Subcutaneous adipose tissue (tissue), 4 donors: ENCODE data around the gene RASL10A. TPM values are rescaled to one million over a fixed set of nuclear protein-coding genes. Genes with fewer than 3 reads are reported as not detected.

ENCODE experiments used
- CTCF ChIP-seq: fragments of 450-650 bp; IDR thresholded peaks from one replicate; pipeline ENCODE4 v1.5.1; 2016; ENCODE audit warnings: low read depth, mild to moderate bottlenecking, control low read depth, antibody characterized with exemption, moderate library complexity
- total RNA-seq, 4 donors: library from RNA; depleted of rRNA; stranded (reverse); fragments of >200 nt; gene quantifications; one replicate each; pipeline ENCODE4 v1.1.0, GENCODE V29; 2016

RASL10A gene
- total RNA-seq, 4 donors from 2014 or later, result 0.38 to 2.2 (median 1.1) TPM

DNA sequence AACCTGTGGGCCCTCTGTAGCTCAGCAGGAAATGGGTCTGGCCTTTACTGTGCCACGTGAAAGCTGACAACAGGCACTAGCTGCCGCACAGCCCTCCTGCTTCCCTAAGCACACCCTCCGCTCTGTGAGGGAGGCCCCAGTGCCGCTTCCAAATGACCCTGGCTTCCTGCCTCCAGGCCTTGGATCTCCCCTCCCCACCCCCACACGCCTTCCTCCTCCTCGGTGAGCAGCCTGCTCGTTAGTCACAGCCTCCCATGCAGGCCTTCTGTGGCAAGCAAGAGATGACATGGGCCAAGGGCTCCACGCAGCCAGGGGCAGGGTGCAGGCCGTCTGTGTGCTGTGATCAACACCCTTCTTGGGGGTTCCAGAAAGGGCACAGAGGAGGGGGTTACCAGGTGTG is 15.3 kb upstream of the RASL10A start:
- TF ChIP-seq CTCF, result no peak

GRCh38 chr22:29330291-29330690 is 14.8 kb upstream of the RASL10A start:
- TF ChIP-seq CTCF, result no peak

DNA sequence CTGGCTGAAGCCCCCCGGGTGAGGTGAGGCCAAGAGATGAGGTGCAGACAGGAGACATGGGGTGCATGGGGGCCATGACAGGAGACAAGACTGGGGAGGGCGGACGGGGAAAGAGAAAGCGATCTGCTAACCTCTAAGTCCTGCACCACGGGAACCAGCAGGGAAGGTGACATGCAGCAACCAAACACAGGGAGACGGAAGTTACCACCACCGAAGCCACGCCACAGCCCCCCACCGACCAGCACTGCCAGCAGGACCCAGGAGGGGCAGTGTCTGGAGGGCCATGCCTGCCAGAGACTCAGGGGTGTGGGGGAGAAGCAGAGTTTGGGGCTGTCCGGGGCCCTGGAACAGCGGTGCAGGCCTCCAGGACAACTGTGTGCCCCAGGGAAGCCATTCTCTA is 14.1 kb upstream of the RASL10A start:
- no peak for TF ChIP-seq CTCF

DNA sequence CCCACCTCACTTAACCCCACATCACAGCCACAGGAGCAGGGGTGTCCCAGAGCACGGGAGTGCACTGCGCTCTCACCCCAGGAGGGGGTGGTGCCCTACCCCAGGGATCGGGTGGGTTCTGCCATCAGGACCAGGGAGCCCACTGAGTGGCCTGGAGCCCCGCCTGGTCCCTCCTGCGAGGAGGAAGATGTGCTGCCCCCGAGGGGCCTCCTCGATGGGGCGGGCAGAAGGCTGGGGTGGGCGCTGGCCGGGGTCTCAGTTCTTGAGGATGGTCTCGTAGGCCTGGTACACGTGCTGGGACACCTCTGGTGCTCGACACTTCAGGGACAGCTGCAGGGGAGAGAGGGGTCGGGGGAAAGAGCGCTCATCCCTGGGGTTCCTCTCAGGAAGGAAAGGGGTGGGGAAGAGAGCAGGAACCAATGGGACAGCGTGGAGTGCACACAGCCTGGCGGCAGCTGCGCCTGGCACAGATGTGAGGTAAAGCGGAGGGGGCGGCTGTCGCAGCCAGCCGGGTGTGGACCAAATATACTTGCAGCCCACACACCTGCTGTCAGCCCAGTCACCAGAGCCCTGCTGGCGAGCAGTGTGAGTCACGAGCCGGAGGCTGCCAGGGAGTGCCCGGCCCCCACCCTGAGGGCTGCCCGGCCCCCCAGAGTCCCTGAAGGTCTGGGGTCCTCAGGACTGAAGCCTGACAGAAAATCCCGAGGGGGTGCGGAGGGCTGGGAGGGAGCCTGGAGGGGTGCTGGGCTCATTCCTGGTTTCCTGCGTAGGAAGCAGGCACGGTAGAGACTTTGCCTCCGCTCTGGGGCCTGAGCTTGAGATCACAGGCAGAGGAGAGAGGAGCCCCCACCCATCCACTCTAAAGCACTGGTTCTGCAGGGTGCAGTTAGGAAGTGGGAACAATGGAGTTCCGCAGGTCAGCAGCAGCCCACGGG is 13.3 kb upstream of the RASL10A start:
- no peak for TF ChIP-seq CTCF

DNA sequence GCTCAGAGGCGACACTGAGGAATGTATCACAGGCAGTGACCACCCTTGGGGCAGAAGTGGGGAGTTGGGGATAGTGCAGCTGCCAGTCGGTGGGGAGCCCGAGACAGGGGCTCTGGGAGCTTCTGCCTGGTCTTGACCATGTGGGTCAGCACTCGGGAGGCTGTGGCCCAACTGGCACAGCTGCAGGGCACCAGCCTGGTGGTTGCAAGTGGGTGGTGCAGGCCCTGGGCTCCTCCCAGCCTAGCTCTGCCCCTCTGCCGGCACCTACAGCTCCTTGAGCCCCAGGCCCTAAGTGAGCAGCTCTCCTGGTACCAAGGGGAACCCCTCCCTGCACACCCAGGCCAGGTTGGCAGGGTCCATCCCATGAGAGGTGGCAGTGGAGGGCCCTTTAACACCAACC is 12.6 kb upstream of the RASL10A start:
- TF ChIP-seq CTCF, result no peak

DNA sequence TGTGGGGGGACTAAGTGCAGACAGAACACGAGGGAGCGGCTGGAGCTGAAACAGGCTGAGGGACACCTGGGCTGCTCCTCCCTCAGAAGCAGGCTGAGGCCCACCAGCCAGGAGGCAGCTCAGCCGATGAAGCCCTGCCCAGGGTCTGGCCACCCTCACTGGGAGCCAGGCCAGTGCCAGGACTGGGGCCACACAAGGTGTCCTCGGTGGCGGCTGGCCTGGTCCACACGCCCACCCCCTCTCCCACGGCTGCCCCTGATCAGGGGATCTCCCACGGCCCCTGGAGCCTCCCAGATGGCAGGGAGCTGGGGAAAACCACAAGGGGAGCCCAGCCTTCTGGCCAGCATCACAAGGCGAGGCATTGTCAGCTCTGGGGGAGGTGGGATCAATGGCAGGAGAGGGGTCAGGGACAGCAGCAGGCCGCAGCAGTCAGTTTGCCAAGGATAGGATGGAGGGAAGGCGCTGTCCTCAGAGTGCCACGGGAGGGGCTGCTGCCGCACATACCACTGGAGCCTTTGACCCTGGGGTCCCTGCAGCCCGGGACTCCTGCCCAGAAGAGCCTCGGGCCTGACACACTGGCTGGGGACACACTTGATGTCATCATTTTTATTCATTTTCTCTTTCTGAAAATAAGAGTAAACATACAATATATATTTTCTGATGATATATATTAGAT is 11.7 kb upstream of the RASL10A start:
- no peak for TF ChIP-seq CTCF

DNA sequence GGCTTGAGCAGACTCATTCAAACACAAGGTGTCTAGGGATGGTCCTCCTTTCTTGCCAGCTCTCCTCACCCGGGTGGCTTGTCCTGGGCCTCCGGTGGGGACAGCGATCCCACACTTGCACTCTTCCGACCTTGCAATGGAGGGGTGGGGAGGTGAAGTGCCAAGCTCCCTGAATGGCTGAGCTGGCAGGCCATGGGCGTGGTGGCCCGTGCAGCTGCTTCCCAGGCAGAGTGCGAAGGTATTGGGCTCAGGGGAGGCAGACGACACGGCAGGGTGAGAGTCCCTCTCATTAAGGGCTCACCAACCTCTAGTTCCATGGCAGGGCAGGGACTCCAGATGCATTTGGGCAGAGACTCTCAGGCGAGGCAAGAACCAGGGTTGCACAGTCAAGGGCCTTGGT is 11.0 kb upstream of the RASL10A start:
- no peak for TF ChIP-seq CTCF
